BJ (cell line): Measurements from ENCODE around the gene RPL15. TPM values are rescaled to one million over a fixed set of nuclear protein-coding genes. Genes with fewer than 3 reads are reported as not detected.
"Not testable (repeated sequence)": the region's sequence is repeated elsewhere in the genome, so short reads cannot be mapped to it uniquely, and the experiment has no call there.

Experiments
- CTCF ChIA-PET: fragments of 350-600 bp; formaldehyde crosslinking; extraction: SDS; loops from one replicate; lab custom pipeline; 2021; ENCODE audit warnings: antibody characterized with exemption, inconsistent platforms; lab: Yijun Ruan, JAX
- POLR2A ChIA-PET: fragments of 300-600 bp; sonication (Branson Sonifier 250); formaldehyde crosslinking; extraction: SDS; loops from one replicate; lab custom pipeline; 2021; ENCODE audit warnings: antibody characterized with exemption; lab: Charles Lee
- DNase-seq: peaks from one replicate; pipeline ENCODE4 v3.0.0-alpha.2; 2011; ENCODE audit warnings: low read depth
- H3K27me3 ChIP-seq: 2 replicates; pipeline ENCODE4 v1.6.0; 2011; ENCODE audit warnings: low read length; ENCODE audit not compliant: control insufficient read depth, insufficient read depth
- H3K36me3 ChIP-seq: 2 replicates; pipeline ENCODE4 v1.5.1; 2011; ENCODE audit warnings: low read length; ENCODE audit not compliant: control insufficient read depth, insufficient read depth
- H3K4me3 ChIP-seq: 2 replicates; pipeline ENCODE4 v1.5.1; 2011; ENCODE audit warnings: low read depth, mild to moderate bottlenecking, control low read depth, low read length
- polyA plus RNA-seq: library from polyadenylated mRNA; depleted of rRNA; stranded (reverse); fragments of >200 nt; gene quantifications from 2 replicates; pipeline ENCODE4 v1.2.3, GENCODE V29; 2011
- TF ChIP-seq, protein P1 (sequence below): IDR thresholded peaks from 2 replicates; pipeline ENCODE4 v1.5.1; 2011; ENCODE audit warnings: low read depth, mild to moderate bottlenecking, control low read depth, inconsistent platforms, low read length, moderate library complexity; ENCODE audit not compliant: insufficient read depth

RPL15 gene
- polyA plus RNA-seq, 1 experiment = 5,733 TPM

DNA sequence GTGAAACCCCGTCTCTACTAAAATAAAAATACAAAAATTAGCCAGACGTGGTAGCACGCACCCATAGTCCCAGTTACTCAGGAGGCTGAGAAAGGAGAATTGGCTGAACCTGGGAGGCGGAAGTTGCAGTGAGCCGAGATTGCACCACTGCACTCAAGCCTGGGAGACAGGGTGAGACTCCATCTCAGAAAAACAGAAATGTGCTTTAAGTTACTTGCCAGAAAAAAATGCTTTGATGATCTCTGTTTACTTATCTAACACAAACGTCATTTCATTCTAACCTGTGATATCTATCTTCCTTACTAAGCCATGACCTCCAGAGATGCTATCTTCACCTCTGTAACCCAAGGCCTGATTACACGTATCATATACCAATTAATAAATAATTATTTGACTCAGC is 7.6 kb upstream of the RPL15 start:
- CTCF ChIA-PET = no interaction called here
- H3K4me3 ChIP-seq = no peak overlapping the region
- no peaks in the 10 kb centered on the region for H3K27me3 ChIP-seq
- TF ChIP-seq, protein P1, sequence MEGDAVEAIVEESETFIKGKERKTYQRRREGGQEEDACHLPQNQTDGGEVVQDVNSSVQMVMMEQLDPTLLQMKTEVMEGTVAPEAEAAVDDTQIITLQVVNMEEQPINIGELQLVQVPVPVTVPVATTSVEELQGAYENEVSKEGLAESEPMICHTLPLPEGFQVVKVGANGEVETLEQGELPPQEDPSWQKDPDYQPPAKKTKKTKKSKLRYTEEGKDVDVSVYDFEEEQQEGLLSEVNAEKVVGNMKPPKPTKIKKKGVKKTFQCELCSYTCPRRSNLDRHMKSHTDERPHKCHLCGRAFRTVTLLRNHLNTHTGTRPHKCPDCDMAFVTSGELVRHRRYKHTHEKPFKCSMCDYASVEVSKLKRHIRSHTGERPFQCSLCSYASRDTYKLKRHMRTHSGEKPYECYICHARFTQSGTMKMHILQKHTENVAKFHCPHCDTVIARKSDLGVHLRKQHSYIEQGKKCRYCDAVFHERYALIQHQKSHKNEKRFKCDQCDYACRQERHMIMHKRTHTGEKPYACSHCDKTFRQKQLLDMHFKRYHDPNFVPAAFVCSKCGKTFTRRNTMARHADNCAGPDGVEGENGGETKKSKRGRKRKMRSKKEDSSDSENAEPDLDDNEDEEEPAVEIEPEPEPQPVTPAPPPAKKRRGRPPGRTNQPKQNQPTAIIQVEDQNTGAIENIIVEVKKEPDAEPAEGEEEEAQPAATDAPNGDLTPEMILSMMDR = no peak
- POLR2A ChIA-PET = interaction anchor here (0.6 kb wide), 1 partner anchor 585 kb away, joined by 3 read pairs; no protein-coding TSS in a partner anchor
- peaks cover 4% of the 10 kb centered on the region for H3K36me3 ChIP-seq
- no peak for DNase-seq

- DNase-seq = no peak
- ChIA-PET CTCF (no interaction called here), POLR2A (no interaction called here)
- Histone ChIP-seq H3K36me3 (peaks cover 4% of the 10 kb centered on the region), H3K27me3 (no peaks in the 10 kb centered on the region), H3K4me3 (no peak overlapping the region)
- TF ChIP-seq, protein P1 = no peak
Measured at GRCh38 chr3:23911397-23911796, 5.5 kb upstream of the RPL15 start.

- POLR2A ChIA-PET, DNase-seq, H3K4me3 ChIP-seq, H3K36me3 ChIP-seq, H3K27me3 ChIP-seq, CTCF ChIA-PET: not testable (repeated sequence)
Measured at GRCh38 chr3:23912335-23912734, 4.6 kb upstream of the RPL15 start.

DNA sequence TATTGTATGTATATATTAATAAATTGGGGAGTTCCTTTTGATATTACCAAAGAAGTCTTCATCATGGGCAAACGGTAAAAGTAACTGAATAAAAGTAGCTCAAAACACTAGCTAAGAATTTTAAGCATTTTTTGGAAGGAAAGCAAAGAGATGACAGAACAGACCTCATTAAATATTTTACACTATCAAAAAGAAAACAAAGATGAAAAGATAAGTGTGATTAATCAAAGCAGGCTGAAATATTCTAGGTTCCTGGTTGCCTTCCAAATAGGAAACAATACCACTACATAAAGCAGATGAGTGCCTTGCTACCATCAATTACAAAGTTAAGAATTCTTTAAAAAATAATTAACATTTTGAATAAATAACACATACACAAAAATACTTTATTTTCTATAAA is 3.8 kb upstream of the RPL15 start:
- TF ChIP-seq, protein P1 = no peak
- DNase-seq = no peak
- CTCF ChIA-PET = no interaction called here
- Histone ChIP-seq H3K36me3 (peaks cover 5% of the 10 kb centered on the region), H3K4me3 (no peak overlapping the region), H3K27me3 (no peaks in the 10 kb centered on the region)
- POLR2A ChIA-PET = no interaction called here

GRCh38 chr3:23913873-23914743 is 2.8 kb upstream of the RPL15 start:
- H3K4me3 ChIP-seq = no peak overlapping the region
- ChIA-PET CTCF (no interaction called here), POLR2A (no interaction called here)
- TF ChIP-seq, protein P1 = no peak
- H3K27me3 ChIP-seq = no peaks in the 10 kb centered on the region
- no peak for DNase-seq
- peaks cover 7% of the 10 kb centered on the region for H3K36me3 ChIP-seq
